B cell (primary cell): ENCODE measurements around the gene MDGA2.

Experiments used
- EZH2 ChIP-seq: IDR thresholded peaks from 2 replicates; pipeline ENCODE4 v1.6.1; 2012; ENCODE audit warnings: borderline replicate concordance, low read depth, mild to moderate bottlenecking, moderate library complexity, low read length; ENCODE audit not compliant: insufficient read depth, poor library complexity, severe bottlenecking
- TF ChIP-seq, protein P1 (sequence below): fragments of 200-600 bp; IDR thresholded peaks from one replicate; pipeline ENCODE4 v1.8.0; 2022; ENCODE audit warnings: antibody characterized with exemption, mild to moderate bottlenecking

DNA sequence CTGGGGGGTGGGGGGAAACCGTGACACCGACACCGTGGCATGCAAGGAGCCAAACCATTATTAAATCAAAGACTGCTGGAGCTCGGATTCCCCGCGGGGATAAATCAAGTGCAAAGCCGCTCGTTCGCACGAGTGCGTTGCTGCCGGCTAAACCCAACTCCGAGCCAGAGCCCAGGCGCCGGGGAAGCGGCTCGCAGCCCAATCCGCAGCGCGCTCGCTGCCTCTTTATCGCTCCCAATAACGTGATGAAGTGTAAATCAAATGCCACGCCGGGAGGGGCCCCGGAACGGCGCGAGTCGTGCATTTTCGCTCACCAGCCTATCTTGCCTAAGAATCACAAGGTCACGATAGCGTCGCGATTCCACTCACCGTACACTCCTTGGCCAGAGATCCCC is 1.3 kb downstream of the MDGA2 start:
- TF ChIP-seq, protein P1, sequence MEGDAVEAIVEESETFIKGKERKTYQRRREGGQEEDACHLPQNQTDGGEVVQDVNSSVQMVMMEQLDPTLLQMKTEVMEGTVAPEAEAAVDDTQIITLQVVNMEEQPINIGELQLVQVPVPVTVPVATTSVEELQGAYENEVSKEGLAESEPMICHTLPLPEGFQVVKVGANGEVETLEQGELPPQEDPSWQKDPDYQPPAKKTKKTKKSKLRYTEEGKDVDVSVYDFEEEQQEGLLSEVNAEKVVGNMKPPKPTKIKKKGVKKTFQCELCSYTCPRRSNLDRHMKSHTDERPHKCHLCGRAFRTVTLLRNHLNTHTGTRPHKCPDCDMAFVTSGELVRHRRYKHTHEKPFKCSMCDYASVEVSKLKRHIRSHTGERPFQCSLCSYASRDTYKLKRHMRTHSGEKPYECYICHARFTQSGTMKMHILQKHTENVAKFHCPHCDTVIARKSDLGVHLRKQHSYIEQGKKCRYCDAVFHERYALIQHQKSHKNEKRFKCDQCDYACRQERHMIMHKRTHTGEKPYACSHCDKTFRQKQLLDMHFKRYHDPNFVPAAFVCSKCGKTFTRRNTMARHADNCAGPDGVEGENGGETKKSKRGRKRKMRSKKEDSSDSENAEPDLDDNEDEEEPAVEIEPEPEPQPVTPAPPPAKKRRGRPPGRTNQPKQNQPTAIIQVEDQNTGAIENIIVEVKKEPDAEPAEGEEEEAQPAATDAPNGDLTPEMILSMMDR: no peak
- no peak for TF ChIP-seq EZH2
